Subcutaneous adipose tissue (tissue), 4 donors: ENCODE results near the gene CHST11. TPM values are rescaled to one million over a fixed set of nuclear protein-coding genes. Genes with fewer than 3 reads are reported as not detected.

Experiments used
- CTCF ChIP-seq: fragments of 450-650 bp; IDR thresholded peaks from one replicate; pipeline ENCODE4 v1.5.1; 2016; ENCODE audit warnings: low read depth, mild to moderate bottlenecking, control low read depth, antibody characterized with exemption, moderate library complexity
- total RNA-seq, 4 donors: library from RNA; depleted of rRNA; stranded (reverse); fragments of >200 nt; gene quantifications; one replicate each; pipeline ENCODE4 v1.1.0, GENCODE V29; 2016

CHST11 gene
- total RNA-seq, 4 donors from 2014 or later, result 5.1 to 48.4 (median 9.3) TPM

GRCh38 chr12:104598342-104599271, 141.9 kb downstream of the CHST11 start:
- TF ChIP-seq CTCF, result no peak

GRCh38 chr12:104599272-104600035, 142.7 kb downstream of the CHST11 start:
- no peak for TF ChIP-seq CTCF

GRCh38 chr12:104600036-104600712, 143.4 kb downstream of the CHST11 start:
- no peak for TF ChIP-seq CTCF

GRCh38 chr12:104600790-104601739, 144.3 kb downstream of the CHST11 start:
- TF ChIP-seq CTCF, result no peak

GRCh38 chr12:104602406-104602805, 145.7 kb downstream of the CHST11 start:
- TF ChIP-seq CTCF, result no peak

- TF ChIP-seq CTCF, result no peak
Measured at GRCh38 chr12:104602896-104603295, 146.1 kb downstream of the CHST11 start.
